ENCODE measurements around the gene TTC17.

Gene TTC17

DNA sequence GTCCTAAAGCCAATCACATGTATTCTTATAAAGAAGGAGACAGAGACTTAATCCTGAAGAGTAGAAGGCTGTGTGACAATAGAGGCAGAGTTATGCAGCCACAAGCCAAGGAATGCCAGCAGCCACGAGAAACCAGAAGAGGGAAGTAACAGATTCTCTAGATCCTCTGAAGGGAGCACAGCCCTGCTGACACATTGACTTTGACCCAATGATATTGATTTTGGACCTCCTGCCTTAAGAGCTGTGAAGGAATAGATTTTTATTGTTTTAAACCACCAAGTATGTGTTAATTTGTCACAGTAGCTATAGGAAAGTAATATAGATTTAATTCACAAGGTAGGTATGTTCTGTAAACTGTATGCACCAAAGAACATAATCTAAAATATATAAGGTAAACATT is 103.6 kb downstream of the TTC17 start:
- DNase-seq = no peak

DNA sequence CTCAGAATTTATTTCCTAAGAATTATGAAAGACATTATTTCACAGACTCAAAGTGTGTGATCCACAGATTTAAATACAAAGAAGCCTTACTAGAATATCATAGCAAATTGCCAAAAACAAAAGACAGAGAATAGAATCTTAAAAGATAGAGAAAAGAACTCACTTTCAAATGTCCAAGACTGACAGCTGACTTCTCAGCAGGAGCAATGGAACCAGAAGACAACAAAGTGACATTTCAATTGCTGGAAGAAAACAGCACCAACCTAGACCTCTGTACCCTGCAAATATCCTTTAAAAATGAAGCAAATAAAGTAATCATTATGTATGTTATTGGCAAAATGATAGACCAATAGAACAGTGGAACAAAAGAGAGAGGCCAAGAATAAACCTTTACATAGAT is 109.2 kb downstream of the TTC17 start:
- no peak for DNase-seq

DNA sequence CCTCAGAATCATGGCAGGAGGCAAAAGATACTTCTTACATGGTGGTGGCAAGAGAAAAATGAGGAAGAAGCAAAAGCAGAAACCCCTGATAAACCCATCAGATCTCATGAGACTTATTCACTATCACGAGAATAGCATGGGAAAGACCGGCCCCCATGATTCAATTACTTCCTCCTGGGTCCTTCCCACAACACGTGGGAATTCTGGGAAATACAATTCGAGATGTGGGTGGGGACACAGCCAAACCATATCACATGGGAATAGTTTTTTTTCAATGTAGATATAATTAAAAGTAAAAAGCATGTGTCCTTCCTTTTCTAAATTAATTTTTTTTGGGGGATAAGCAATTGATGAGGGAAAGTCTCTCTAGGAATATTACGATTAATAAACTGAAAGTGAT is 118.8 kb downstream of the TTC17 start:
- peak; percentile 22 for DNase-seq

DNA sequence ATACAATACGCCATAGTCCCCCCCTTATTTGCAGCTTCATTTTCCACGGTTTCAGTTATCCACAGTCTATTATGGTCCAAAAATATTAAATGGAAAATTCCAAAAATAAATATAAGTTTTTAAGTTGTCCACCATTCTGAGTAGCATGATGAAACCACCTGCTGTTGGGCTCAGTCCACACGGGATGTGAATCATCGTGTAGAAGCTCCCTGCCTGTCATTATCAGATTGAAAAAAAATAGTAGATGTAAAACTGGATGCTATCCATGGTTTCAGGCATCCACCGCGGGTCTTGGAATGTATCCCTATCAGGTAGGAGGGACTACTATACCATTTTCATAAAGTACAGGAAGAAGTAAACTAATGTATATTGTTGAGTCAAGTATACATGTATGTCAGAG is 127.4 kb downstream of the TTC17 start:
- no peak for DNase-seq

DNA sequence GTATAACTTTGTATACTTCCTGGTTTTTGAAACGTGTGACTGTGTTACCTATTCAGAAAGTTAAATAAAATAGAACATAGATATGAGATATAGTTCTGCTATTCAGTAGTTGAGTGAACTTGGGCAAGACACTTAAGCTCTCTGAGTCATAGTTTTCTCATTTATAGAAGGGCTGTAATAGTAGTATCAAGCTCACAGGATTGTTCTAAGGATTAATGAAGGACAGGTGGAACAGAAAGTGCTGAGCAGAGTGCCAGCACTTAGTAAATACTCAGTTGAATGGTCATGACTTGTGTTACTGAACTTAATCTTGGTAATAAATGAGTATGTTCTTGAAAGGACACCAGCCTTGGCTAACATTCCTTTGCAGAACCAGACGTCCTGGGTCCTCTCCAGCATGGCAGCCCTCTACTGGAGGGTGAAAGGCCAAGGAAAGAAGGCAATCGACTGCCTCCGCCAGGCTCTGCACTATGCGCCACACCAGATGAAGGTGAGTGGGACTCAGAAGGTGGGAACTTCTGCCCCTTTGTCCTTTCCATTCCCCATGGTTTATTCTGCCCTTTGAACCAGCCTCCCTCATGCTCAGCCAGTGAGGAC is 131.2 kb downstream of the TTC17 start:
- no peak for DNase-seq

DNA sequence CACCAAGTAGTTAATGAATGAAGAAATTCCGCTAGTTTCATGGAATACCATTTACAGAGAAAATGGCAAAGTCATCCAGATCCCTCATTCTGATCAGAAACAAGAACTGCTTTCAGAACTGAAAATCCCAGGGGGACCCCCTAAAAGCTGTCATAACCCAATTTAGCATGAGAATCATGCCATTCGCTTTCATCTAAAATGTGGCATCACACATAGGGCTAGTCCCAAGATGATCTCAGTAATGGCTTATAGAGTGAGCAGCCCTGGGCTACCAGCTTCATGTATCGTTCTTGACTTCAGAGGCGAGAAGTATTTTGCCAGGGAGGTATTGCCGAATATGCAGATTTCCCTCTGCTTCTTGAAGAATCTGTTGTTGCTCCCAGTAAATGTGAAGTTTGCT is 134.0 kb downstream of the TTC17 start:
- no peak for DNase-seq

DNA sequence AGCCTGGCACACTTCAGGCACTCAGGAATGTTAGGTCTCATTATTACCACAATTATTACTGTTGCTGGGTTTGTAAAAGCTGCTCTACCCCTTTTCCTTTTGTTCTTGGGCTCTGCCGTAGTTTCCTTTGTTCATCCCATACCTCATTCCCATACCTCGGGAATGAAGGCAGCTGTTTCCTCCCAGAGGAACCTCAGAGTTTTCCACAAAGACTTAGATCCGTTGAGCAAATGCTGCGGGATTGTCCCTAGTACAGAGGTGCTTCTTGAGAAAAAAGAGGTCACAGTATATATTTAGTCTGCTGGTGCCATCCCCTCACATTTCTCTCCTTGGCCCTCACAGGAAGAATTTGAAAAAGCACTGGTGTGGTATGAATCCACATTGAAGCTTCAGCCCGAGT is 134.7 kb downstream of the TTC17 start:
- DNase-seq = no peak

DNA sequence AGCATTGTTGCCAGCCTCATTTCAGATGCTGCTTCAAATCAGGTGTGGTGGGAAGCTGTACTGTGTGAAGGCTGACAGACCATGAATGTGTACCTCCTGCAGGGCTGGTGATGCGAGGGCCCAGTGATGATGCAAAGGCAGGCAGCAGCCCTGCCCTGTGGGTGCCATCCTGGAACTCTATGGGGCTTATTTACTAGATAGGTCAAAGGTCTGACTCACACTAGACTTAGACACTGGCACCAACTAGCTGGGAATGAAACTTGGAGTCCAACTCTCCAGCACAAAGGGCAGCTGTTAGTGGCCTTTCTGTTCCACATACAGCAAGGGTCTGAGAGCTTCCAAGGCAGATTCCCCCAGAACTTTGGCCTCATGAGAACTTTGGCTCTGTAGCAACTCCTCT is 138.4 kb downstream of the TTC17 start:
- DNase-seq = no peak

DNA sequence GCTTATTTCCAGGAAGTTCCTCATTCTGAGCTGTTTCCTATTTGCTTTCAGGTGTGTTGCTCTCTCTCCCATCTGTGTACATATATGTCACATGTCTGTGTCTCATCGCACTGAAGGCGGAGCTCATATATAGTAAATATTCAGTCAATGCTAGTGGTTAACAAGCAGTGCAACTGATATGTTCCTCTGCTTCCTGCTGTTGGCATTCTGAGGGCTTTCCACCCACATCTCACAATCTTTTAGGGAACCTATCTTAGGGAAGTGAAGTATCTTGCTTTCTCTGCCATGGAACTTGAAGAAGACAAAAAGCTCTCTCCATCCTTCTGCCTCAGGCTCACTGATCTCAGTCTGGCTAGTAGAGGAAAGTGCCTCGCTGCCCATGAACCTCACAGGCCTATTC is 139.8 kb downstream of the TTC17 start:
- DNase-seq = peak; percentile 30

DNA sequence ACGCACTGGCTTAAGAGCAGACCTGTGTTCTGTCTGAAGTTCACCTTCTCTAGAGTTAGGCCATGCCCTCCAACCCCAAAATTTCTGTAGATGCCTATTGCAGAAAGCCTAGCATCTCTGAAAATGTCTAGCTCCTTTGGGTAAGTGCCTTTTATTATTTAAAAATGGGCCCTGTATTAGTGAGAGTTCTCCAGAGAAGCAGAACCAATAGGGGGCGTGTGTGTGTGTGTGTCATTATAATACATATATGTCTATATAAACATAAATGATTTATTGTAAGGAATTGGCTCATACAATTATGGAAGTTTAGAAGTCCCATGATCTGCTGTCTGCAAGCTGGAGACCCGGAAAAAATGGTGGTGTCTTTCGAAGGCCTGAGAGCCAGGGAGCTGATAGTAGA is 144.7 kb downstream of the TTC17 start:
- no peak for DNase-seq

DNA sequence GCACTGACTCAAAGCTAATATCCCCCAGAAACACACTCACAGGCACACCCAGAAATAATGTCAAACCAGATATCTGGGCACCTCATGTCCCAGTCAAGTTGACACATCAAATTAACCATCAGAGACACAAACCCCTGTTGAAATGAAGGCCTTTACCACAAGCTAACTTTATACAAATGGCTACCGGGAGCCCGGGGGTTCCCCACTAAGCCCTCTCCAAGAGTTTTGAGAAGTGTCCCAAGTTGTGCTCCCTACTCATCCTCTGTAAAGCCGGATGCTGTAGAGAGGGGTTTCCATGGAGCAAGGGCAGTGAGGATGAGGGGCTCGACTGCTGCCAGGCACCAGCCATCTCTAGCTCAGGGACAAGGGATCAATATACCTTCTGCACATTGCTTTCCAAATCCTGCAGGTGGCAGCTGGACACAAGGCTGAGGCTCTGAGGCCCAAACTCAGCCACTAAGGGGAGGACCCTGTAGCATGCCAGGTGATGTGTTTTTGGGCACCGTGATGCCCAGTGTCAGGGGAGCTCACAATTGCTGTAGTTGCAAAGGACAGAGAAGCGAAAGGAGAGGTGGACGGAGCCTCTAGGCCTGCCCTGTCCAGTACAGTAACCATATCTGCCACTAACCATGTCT is 145.7 kb downstream of the TTC17 start:
- DNase-seq = no peak

DNA sequence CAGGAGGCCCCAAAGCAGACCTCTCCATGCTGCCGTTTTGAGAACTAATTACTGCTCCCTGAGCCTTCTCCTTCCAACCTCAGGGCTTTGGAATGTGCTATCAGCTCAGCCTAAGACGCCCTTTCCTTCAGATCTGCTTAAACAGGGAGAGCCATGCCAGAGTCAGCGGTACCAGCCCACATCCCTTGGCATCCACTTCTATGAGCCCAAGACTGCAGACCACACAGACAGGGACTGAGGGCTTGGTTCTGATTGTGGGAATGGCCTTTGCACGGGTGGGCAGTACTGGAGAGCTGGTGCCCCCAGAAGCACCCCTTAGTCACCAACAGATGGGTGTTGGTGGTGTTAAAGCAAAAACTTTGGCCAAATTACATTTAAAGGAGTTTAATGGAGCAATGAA is 146.5 kb downstream of the TTC17 start:
- no peak for DNase-seq

DNA sequence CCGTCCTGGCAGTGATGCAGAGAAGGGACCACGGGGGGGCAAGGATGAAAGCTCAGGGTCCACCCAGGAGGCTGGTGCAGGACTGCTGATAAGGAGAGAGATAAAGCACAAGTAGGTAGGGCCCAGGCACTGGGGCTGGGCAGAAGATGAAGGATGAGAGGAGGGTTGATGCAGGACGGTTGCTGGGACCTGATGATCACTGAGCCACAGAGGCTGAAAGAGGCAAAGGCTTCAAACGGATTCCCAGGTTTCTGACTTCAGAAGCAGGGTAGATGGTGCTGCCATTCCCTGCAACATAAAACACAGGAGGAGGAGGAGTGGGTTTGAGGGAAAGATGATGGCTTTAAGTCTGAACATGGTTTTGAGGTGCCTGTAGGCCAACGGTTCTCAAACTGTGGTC is 148.5 kb downstream of the TTC17 start:
- DNase-seq = no peak

DNA sequence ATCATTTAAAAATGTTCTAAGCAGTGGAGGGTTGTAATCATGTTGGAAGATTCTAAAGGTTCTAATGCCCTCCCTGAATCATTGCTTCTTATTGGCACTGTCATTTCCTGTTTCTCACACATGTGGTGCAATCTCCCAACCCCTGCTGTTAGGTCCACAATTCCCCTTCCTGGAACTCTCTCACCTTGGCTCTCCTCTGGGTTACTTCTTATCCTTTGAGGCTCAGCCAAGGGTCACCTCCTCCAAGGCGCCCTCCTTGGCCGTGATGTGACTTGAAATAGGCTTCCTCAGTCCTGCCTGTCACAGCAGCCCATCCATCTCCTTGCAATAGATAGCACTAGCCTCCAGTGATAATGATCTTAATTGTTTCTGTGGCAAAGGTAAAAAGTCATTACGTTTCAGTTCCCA is 149.8 kb downstream of the TTC17 start:
- DNase-seq = peak; percentile 23

DNA sequence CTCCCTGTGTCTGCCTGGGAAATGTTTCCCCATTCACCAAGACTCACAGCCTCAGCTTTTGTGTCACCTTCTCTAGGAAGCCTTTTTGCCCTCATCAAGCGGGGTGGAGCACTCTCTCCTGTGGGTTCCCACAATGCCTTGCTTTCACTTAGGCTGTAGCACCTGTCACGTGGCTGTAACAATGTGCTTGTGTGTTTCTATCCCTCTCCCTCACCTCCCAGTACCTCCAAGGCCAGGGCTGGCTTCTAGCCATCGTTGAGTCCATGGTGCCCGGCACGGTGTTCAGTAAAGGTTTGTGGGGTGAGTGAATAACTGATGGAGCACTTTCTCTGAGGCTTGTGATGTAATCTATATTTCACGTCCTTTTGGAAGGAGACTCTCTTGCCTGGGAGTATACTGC is 153.2 kb downstream of the TTC17 start:
- no peak for DNase-seq

DNA sequence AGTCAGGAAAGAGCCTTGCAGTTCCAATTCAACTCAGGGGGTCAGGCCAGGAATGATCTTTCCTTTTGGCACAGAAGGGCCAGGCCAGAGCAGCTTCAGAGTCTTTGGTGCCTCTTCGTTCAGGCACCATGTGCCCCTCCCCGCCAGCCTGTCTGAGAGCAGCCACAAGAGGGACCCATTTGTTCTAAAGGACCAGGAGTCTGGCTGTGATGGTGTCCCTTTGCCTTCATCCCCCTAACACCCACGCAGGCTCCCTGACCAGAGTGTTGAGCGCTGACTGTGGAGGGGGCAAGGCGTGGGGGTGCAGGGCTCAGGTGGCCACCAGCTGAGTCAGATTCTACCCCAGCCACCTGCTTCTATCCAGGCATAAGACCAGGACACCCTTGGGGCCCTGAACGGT is 156.4 kb downstream of the TTC17 start:
- DNase-seq = no peak

DNA sequence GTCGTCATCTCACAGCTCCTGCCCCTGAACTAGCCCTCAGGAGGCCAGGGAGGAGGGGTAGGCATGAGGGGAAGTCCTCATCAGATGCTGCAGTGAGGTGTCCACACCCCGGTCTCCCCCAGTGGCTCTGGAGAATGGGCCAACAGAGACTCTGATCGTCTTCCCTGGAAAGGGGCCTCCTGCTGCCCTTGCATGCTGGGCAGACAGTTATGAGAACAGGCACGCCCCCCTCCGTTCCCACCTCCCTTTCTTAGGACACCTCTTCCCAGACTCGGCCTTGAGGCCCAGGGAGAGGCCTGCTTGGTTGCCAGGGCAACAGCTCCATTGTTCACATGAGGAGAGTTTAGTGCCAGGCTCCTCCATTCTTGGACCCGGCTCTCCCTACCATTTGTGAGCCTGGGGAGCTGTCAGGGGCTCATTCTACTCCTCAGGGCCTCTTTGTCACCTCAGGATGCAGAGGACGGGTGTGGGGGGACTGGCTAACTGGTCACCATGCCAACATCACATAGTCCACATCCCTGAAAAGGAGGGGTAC is 157.7 kb downstream of the TTC17 start:
- no peak for DNase-seq

DNA sequence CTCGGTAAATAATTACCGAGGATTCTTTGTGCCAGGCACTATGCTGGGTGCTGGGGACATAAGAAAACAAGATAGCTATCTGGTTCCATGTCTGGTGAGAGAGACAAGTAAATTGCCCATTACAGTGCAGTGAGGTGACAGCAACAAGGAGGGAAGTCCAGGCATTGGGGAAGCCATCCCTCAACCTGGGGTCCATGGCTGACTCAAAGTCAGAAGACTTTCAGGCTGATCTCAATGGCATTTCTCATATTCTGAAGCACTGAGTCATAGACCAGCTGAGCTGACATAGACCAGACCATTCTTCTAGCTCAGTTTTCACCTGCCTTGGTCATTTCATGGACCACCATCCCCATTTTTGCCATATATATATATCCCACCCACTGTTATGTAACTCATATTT is 158.8 kb downstream of the TTC17 start:
- no peak for DNase-seq

DNA sequence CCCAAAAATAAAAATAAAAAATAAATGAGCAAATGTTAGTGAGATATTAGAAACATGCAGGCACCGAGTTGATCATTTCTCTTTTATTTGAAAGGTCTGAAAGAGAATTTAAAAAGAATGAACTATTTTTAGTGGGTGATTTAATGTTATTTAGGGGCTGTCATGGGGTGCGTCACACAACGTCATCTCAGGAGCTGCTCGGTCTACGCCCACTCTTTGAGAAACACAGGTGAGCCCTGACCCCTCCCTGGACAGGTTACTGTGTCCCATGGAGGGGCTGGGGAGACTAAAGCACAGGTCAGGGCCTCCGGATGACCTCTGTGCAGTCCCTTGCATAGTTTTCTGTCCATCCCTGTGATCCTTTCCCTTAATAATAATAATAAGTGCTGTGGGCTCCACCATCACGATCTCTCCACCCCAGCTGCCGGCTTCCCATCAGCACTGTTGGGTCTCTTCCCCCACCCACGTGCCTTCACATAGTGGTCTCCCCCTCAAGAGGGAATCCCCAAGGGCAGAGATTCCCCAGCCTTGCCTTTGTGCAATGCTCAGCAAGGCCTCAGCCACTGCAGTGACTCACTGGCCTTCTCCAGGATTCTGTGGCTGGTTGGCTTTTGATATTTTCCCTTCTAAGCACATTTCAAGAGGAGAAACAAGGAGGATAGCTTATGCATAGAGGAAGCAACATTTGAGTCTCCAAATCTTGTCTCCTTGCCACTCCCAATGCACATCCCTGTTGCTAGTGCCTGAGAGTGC is 159.9 kb downstream of the TTC17 start:
- DNase-seq = no peak

DNA sequence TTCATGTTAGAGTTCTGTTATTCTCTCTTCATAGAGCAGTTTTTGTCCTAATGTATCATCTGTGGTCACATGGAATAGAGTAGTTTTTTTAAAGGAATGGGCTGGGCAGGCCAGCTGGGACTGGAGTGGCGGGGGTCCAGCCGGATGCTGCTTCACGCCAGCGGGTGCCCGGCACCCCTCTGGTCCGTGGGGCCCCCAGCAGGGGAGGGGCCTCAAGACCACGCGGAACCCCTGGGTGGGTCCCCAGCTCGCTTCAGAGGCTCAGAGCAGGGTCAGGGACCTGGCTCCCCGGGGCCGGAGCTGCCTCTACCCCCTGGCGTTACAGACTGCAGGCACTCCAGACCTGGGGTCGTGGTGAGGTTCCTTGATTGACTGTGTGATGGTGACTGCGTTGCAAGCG is 162.8 kb downstream of the TTC17 start:
- DNase-seq = no peak

DNA sequence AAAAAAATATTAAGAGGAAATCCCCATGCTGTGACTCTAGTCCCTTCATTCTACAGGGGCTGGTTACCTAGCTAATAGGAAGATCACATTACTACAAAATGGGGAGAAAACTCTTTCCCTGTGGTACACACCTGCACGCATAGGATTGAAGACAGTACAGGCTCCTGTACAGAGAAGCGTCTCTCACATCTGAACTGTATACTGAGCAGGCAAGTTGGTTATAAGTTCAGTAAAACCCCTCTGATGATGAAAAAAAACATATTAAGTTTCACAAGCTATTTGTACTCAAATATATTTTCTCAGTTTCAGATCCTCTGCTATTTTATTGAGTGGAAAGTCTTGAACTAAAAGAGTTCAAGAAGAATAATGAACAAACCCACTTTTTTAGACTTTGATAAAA is 164.9 kb downstream of the TTC17 start:
- DNase-seq = no peak

DNA sequence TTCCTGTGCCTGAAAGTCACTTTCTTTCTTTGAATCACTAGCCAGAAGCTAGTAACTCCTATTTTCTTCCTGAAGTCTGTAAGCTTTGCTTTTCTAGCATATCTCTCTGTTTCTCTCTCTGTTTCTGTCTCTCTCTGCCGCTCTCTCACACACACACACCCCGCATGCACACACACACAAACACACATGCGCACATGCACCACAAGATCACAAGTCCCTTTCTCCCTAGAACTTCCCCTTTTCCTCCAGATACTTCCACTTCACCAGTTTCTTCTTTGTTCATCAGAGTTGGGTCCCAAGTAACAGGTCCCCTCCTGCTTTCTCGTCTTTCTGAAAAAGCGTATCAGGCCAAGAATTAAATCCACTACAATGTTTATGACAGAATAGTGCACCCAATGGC is 173.3 kb downstream of the TTC17 start:
- peak; percentile 24 for DNase-seq

DNA sequence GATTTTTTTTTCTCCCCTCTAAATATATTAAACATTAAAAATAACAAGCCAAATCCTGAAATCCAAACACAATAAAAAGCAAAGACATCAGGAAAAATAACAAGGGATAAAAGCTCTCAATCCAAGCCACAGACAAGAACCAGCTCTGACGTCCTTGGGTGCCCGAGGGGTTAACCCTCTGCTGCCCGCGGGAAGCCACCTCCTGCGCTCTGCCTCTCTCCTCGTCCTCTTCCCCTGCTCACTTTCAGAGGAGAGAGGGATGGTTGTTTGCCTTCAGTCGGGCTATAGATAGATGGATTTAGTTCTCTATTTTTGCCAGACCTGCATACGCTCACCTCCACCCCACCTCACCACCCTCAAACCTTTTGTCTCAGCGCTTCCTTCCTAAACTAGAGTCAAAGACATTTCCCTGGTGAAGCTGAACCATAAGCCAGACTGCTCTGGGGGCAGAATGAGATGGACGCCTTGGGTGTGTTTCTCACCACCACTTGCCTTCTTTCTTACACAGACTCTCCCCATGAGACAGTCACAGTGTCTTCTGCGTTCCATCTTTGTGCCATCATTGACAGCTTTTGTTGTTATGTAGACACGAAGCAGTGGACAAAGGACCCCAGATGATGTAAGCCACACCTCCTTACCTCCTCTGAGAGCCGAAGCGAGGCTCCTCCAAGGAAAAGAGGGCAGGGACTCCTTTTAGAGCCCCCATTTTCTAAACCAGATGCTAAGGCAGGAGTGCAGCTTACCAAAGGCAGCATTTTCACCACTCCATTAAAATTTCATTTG is 179.3 kb downstream of the TTC17 start:
- DNase-seq = no peak

DNA sequence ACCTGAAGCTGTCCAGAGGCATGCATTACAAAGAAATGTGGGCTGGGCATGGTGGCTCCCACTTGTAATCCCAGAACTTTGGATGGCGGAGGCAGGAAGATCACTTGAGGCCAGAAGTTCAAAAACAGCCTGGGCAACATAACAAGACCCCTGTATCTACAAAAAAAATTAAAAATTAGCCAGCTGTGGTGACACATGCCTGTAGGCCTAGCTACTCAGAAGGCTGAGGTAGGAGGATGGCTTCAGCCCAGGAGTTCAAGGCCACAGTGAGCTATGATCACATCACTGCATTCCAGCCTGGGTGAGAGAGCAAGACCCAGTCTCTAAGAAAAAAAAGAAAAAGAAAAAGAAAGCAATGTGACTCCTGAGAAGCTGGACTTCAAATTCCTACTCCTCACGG is 183.3 kb downstream of the TTC17 start:
- DNase-seq = no peak

Measured in inflammatory macrophage treated with lipopolysaccharide for 4 hours (primary cell).